HG03196 (cell line): ENCODE results near the gene SLC6A19.
"Not testable (repeated sequence)": the region's sequence is repeated elsewhere in the genome, so short reads cannot be mapped to it uniquely, and the experiment has no call there.

Source experiments
- ATAC-seq: cut with Tn5 transposase; IDR thresholded peaks from one replicate; pipeline ENCODE4 v1.9.1; 2021; ENCODE audit not compliant: unreplicated experiment

The SLC6A19 gene

DNA sequence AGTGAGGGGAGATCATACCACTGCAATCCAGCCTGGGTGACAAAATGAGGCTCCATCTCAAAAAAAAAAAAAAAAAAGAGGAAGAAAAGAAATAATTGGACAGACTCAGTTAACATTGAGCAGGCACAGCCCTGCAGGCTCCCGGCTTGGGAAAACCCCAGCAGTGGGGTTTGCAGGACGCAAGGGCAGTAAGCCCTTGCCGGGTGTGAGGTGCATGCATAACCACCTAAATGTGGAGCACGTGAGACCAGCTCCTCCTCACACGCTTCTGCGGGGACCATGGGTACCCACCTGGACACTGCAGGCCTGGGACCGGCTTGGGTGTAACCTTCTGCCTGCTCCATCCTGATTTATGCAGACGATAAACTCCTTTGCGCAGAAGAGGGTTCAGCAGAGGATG lies 19.0 kb downstream of the SLC6A19 start:
- no peak for ATAC-seq

DNA sequence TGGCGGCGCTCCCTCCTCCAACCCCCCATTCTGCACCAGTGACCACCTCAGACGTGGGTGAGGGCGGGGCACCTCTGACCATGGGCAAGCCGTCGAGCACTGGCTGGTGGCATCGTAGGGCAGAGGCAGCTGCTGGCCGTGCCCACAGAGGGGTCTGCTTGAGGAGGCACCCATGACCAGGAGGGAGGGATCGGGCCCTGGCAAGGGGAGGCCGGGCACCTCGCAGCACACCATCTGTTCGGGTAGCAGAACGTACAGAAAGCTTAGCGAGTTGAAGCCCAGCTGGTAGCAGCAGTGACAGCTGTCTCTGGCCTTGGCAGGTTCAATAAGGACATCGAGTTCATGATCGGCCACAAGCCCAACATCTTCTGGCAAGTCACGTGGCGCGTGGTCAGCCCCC lies 19.4 kb downstream of the SLC6A19 start:
- no peak for ATAC-seq

DNA sequence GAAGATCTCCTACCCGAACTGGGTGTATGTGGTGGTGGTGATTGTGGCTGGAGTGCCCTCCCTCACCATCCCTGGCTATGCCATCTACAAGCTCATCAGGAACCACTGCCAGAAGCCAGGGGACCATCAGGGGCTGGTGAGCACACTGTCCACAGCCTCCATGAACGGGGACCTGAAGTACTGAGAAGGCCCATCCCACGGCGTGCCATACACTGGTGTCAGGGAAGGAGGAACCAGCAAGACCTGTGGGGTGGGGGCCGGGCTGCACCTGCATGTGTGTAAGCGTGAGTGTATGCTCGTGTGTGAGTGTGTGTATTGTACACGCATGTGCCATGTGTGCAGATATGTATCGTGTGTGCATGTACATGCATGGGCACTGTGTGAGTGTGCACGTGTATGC lies 20.3 kb downstream of the SLC6A19 start:
- ATAC-seq: no peak

- ATAC-seq: no peak
These were observed 20.8 kb downstream of the SLC6A19 start for GRCh38 chr5:1222147-1222546.

DNA sequence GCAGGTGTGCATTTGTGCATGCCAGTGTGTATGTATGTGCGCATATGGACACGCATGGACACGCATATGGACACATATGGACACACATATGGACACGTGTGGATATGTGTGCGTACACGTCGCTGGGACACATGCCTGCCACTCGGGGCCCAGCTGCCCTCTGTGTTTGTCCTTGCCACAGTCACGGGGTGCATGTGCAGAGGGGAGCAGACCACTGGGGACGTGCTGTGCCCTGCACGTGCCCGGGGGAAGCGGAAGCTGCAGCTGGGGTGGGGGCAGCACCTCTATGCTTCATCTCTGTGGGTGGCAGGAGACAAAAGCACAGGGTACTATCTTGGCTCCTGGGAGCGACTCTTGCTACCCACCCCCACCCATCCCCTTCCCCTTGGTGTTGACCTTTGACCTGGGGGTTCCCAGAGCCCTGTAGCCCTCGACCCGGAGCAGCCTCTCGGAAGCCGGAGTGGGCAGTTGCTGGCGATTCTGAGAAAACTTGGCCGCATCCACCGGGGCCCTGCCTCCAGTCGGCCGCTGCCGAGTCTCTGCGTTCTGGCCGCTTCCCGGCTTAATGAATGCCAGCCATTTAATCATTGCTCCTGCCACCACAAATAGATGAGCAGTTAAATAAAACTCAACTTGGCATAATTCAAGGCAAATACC lies 21.4 kb downstream of the SLC6A19 start:
- no peak for ATAC-seq

- no peak for ATAC-seq
These were observed 21.9 kb downstream of the SLC6A19 start for GRCh38 chr5:1223278-1223670.

DNA sequence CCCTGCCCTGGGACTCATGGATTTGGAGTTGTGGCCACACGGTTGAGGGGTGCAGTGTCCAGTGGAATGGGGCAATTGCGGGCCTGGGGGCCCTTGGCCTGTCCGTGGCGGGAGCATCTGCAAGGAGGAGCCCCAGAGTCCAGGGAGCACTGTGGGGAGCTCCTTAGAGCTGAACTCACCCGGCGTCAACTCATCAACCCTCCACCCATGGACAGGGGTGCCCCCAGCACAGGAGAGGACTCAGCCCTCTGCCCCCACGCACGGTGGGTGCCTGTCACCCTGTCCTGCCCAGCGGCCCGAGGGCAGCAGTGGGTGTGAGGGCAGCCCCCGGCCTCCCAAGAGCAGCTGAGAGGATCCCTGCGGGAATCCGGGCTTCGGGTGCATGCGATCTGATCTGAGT lies 23.2 kb downstream of the SLC6A19 start:
- ATAC-seq: no peak

DNA sequence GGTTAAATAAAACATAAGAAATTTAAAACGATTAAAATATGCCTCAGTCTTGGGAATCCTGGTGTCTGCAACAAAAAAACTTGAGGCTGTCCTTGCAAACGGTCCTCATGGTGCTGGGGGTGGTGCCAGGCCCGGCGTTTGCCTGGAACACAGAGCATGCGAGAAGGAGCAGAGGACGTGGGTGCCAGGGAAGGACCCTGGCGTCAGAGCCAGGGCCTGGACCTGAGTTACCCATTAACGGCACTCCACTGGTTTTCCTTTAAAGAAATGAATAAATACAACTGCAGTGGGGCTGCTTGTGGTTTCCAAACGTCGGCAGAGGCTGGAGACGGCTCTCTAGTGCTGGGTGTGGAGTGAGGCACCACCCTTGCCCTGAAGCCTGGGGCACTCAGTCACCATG lies 23.7 kb downstream of the SLC6A19 start, which contains the start of gene SLC6A18:
Gene SLC6A18, plus strand, starts transcription at position 301 of the 400 bp plus-strand sequence. Its CDS starts 97 bp downstream, at position 398.
- no peak for ATAC-seq

GRCh38 chr5:1226231-1226630 lies 24.8 kb downstream of the SLC6A19 start:
- no peak for ATAC-seq

DNA sequence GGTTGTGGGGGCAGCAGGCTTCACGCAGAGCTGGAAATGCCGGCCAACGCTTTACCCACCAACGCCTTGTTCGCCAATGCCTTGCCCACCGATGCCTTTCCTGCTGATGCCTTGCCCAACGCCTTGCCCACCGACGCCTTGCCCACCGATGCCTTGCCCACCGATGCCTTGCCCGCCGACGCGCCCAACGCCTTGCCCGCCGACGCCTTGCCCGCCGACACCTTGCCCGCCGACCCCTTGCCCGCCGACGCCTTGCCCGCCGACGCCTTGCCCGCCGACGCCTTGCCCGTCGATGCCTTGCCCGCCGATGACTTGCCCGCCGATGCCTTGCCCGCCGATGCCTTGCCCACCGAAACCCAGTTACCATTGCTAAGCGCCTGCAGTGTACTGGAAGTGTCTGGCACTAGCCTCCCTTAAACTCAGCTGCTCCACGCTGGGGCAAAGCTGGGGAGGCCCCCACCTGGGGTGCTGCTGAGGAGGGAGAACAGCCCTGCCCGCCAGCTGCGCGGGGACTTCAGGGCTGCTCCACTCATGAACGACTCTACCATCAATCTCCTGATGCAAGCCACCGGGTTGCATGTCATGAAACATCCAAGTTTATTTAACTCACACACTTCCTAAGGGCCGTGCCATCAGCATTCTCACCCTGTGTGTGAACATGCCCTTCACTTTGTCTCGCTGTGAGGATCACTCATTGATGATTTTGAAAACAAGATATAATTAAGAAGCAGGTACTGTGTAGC lies 25.6 kb downstream of the SLC6A19 start:
- ATAC-seq: no peak

DNA sequence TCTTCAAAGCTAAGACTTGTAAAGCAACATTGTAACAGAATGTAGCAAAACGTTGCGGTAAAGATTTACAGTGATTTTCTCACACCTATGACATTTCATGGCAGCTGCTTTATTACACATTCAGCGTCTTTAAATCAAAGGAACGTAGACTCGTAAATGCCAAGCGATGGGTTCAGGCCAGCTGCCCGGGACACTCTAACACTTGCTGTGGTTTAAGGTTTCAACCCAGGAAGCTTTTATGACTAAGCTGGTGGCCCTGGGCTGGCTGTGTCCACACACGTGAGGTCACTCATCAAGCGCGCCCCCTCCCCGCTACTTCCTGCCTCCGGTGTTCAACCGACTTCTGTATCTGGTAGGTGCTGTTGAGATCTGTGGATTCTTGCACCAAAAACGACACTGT lies 26.3 kb downstream of the SLC6A19 start:
- no peak for ATAC-seq

- no peak for ATAC-seq
These were observed 26.7 kb downstream of the SLC6A19 start for GRCh38 chr5:1228120-1228519.

DNA sequence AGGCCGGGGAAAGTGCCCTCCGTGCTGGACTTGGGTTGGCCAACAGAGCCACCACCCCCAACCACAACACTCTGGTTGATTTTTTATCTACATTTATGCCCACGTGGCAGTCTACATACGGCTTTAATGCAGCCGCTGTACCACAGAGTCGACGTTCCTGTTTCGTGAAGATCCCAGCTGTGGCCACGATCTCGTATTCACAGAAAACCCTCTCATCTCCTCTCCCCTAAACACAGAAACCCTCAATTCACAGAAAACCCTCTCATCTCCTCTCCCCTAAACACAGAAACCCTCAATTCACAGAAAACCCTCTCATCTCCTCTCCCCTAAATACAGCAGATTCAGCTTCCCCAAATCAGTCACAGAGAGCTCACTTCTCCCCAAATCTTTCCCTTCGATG lies 27.6 kb downstream of the SLC6A19 start:
- ATAC-seq: not testable (repeated sequence)

DNA sequence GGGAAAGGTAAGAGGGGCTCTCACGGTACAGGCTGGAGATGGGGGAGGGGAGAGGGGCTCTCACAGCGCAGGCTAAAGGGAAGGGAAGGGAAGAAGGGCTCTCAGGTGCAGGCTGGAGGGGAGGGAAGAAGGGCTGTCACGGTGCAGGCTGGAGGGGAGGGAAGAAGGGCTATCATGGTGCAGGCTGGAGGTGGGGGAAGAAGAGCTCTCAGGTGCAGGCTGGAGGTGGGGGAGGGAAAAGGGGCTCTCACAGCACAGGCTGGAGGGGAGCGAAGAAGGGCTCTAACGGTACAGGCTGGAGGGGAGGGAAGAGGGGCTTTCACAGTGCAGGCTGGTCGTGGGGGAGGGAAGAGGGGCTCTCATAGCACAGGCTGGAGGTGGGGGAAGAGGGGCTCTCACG lies 28.4 kb downstream of the SLC6A19 start:
- no peak for ATAC-seq

DNA sequence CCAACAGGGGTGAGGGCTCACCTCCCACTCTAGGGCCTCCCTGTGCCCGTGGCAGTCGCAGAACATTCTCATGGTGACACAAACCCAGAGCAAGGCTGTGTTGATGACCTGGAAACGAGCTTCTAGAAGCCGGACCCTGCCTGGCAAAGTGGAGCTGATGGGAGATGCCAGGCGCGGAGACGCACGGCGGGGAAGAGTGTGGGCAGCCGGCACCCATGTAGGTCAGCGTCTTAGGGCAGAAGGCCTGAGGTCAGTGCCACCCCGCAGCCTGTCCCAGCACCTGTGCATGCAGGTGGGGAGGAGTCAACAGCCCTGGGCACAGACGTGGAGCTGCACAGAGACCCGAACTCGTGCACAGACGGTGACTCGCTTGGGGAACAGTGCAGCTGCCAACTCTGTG lies 29.2 kb downstream of the SLC6A19 start:
- no peak for ATAC-seq

- no peak for ATAC-seq
These were observed 30.0 kb downstream of the SLC6A19 start for GRCh38 chr5:1231354-1231905.

- no peak for ATAC-seq
These were observed 31.4 kb downstream of the SLC6A19 start for GRCh38 chr5:1232780-1233179.

DNA sequence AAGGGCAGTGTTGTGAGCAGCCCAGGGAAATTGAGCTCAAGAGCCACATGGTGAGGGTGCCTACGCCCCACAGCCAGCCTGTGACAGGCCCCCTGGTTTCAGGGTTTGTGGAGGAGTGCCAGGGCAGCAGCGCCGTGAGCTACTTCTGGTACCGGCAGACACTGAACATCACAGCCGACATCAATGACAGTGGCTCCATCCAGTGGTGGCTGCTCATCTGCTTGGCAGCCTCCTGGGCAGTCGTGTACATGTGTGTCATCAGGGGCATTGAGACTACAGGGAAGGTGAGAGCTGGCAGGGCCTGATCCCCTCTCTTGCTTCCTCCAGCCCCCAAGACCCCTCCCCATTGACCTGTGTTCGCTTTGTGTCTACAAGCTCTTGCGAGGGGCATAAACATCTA lies 34.0 kb downstream of the SLC6A19 start:
- no peak for ATAC-seq

- ATAC-seq: no peak
These were observed 34.4 kb downstream of the SLC6A19 start for GRCh38 chr5:1235838-1236237.

GRCh38 chr5:1239505-1240251 lies 38.3 kb downstream of the SLC6A19 start:
- ATAC-seq: no peak

DNA sequence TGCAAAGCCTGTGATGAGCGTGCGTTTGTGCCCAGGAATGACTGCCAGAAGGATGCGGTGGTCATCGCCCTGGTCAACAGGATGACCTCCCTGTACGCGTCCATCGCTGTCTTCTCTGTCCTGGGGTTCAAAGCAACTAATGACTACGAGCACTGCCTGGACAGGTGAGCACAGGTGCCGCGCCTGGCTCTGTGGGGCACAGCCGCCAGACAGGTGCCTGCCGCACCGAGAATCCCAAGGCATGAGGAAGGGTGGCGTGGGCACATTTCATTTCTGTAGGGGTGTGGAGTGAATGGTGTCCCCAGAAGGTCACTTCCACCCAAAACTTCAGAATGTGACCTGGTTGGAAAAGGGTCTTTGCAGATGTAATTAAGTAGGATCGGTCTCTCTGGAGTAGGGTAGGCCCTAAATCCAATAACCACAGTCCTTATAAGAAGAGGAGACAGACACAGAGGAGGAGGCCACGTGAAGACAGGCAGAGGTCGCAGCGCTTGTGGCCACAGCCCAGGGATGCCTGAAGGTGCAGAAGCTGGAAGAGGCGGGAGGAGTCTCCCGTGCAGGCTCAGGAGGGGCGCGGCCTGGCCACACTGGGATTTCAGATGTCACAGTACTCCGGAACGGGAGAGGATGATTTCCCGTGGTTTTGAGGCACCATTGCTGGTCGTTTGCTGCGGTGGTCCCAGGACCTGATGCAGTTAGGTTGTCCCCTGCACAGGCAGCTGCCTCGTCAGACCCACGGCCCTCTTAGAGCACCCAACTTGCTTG lies 39.3 kb downstream of the SLC6A19 start:
- ATAC-seq: no peak
